Tibial artery (tissue), 4 donors: ENCODE measurements around the gene SUPT16H.
A peak's percentile ranks its signal among the peaks of the same experiment; 100 is the strongest.
"Not testable (repeated sequence)": the region's sequence is repeated elsewhere in the genome, so short reads cannot be mapped to it uniquely, and the experiment has no call there.

Experiments
- DNase-seq, 2 donors: peaks; one replicate each; pipeline ENCODE4 v3.0.0-alpha.2; 2019
- H3K27ac ChIP-seq, 2 donors: fragments of 200-600 bp; sonication (generic) in 1 of 2; 1 replicate in 1 of 2; 2 replicates in 1 of 2; pipeline ENCODE4 v1.5.1; 2018 to 2019; ENCODE audit warnings: mild to moderate bottlenecking in 1 of 2
- H3K27me3 ChIP-seq, 2 donors: fragments of 200-600 bp; sonication (generic) in 1 of 2; one replicate each; pipeline versions ENCODE4 v1.5.1 to v1.6.0; 2016 to 2019
- H3K36me3 ChIP-seq, 3 donors: fragments of 200-600 bp; sonication (generic) in 2 of 3; one replicate each; pipeline ENCODE4 v1.5.1; 2016 to 2019; ENCODE audit warnings: mild to moderate bottlenecking in 2 of 3
- H3K4me1 ChIP-seq, 4 donors: fragments of 200-600 bp; sonication (generic) in 2 of 4; 1 replicate in 3 of 4; 2 replicates in 1 of 4; pipeline ENCODE4 v1.5.1; 2016 to 2019
- H3K4me3 ChIP-seq, 2 donors: fragments of 200-600 bp; sonication (generic) in 1 of 2; 1 replicate in 1 of 2; 2 replicates in 1 of 2; pipeline ENCODE4 v1.5.1; 2018 to 2019; ENCODE audit warnings: mild to moderate bottlenecking in 2 of 2
- H3K9me3 ChIP-seq, 3 donors: fragments of 200-600 bp; sonication (generic) in 1 of 3; one replicate each; pipeline ENCODE4 v1.5.1; 2016 to 2019
- CTCF ChIP-seq, 2 experiments: fragments of 200-600 bp in 1 of 2; fragments of 450-650 bp in 1 of 2; IDR thresholded peaks; one replicate each; pipeline ENCODE4 v1.5.1; 2017 to 2019; ENCODE audit warnings: antibody characterized with exemption in 2 of 2, mild to moderate bottlenecking in 1 of 2, moderate library complexity in 1 of 2
- intact Hi-C: fragments of 100-400 bp; cut with DNase I; formaldehyde crosslinking; loops from one replicate; pipeline ENCODE4 v1.15.0; 2023; ENCODE audit warnings: low total_unique reads

SUPT16H gene

GRCh38 chr14:21382886-21383847 lies 652 bp downstream of the SUPT16H start:
- Histone ChIP-seq H3K27ac (peak overlapping the region; percentile 76 to 91), H3K4me1 (peaks cover 0 to 30% (median 18%) of the 10 kb centered on the region in 4 donors), H3K27me3 (no peaks in the 10 kb centered on the region), H3K4me3 (peak overlapping the region; percentile 68 to 78), H3K9me3 (no peaks in the 10 kb centered on the region), H3K36me3 (peaks cover 8 to 19% (median 9%) of the 10 kb centered on the region in 3 donors)
- intact Hi-C loops, result loop anchor here (5.0 to 10.0 kb wide), 4 partner anchors 54 to 291 kb away; no protein-coding TSS in a partner anchor
- no peak for TF ChIP-seq CTCF (IDR thresholded peaks at IDR 0.05)
- DNase-seq, result peak; percentile 31 to 71

- Histone ChIP-seq H3K9me3 (no peaks in the 10 kb centered on the region), H3K4me1 (peaks cover 0 to 31% (median 18%) of the 10 kb centered on the region in 4 donors), H3K27ac (no peak overlapping the region), H3K4me3 (no peak overlapping the region), H3K27me3 (no peaks in the 10 kb centered on the region), H3K36me3 (peaks cover 4 to 24% (median 8%) of the 10 kb centered on the region in 3 donors)
- no peak for DNase-seq
- intact Hi-C loops, result loop anchor here (5.0 to 10.0 kb wide), 4 partner anchors 55 to 290 kb away; no protein-coding TSS in a partner anchor
- TF ChIP-seq CTCF (IDR thresholded peaks at IDR 0.05), result no peak
These were observed 1.7 kb downstream of the SUPT16H start for GRCh38 chr14:21382095-21382494.

GRCh38 chr14:21379338-21379737 lies 4.5 kb downstream of the SUPT16H start:
- intact Hi-C loops, result no loop called here
- H3K27me3 ChIP-seq, result no peaks in the 10 kb centered on the region
- no peak for TF ChIP-seq CTCF (IDR thresholded peaks at IDR 0.05)
- H3K9me3 ChIP-seq, result no peaks in the 10 kb centered on the region
- DNase-seq, result no peak
- peaks cover 0 to 28% (median 15%) of the 10 kb centered on the region in 4 donors for H3K4me1 ChIP-seq
- no peak overlapping the region for H3K27ac ChIP-seq
- peaks cover 0 to 7% (median 0%) of the 10 kb centered on the region in 3 donors for H3K36me3 ChIP-seq
- H3K4me3 ChIP-seq, result no peak overlapping the region

GRCh38 chr14:21373980-21374379 lies 9.8 kb downstream of the SUPT16H start:
- Histone ChIP-seq H3K36me3 (peaks cover 23 to 48% (median 38%) of the 10 kb centered on the region in 3 donors), H3K4me1 (peaks cover 0 to 3% (median 0%) of the 10 kb centered on the region in 4 donors)
- intact Hi-C loops, result no loop called here

GRCh38 chr14:21372814-21373213 lies 11.0 kb downstream of the SUPT16H start:
- H3K4me3 ChIP-seq, intact Hi-C loops, DNase-seq, H3K27me3 ChIP-seq, H3K27ac ChIP-seq, H3K9me3 ChIP-seq, H3K4me1 ChIP-seq: not testable (repeated sequence)
- peaks cover 35 to 58% (median 50%) of the 10 kb centered on the region in 3 donors for H3K36me3 ChIP-seq

More at GRCh38 chr14:21373980-21374379, 9.8 kb downstream of the SUPT16H start:
- Histone ChIP-seq H3K4me3 (no peak overlapping the region), H3K27ac (no peak overlapping the region), H3K9me3 (no peaks in the 10 kb centered on the region), H3K27me3 (no peaks in the 10 kb centered on the region)
- no peak for DNase-seq
- no peak for TF ChIP-seq CTCF (IDR thresholded peaks at IDR 0.05)
